H1 (cell line): ENCODE measurements around the gene ROPN1. TPM values are rescaled to one million over a fixed set of nuclear protein-coding genes. Genes with fewer than 3 reads are reported as not detected.
A peak's percentile ranks its signal among the peaks of the same experiment; 100 is the strongest.

Experiments
- CHD1 ChIP-seq: IDR thresholded peaks from 2 replicates; pipeline ENCODE4 v1.6.1; 2012; ENCODE audit warnings: low read depth, low read length, improper control_type of control experiment
- CTBP2 ChIP-seq: IDR thresholded peaks from 2 replicates; pipeline ENCODE4 v1.7.0; 2011; ENCODE audit warnings: borderline replicate concordance, mild to moderate bottlenecking, moderate library complexity, mixed read lengths, low read length; ENCODE audit not compliant: insufficient read depth, insufficient read length
- EP300 ChIP-seq, 2 experiments: IDR thresholded peaks; 1 replicate in 1 of 2; 2 replicates in 1 of 2; pipeline ENCODE4 v1.6.1; 2011 to 2012; ENCODE audit warnings: low read depth in 2 of 2, low read length in 2 of 2, mild to moderate bottlenecking in 2 of 2, borderline replicate concordance in 1 of 2, inconsistent platforms in 1 of 2, moderate library complexity in 1 of 2
- GTF2F1 ChIP-seq: IDR thresholded peaks from 2 replicates; pipeline ENCODE4 v1.6.1; 2012; ENCODE audit warnings: low read depth, low read length, improper control_type of control experiment, borderline replicate concordance
- HDAC6 ChIP-seq: IDR thresholded peaks from one replicate; pipeline ENCODE4 v1.7.1; 2012; ENCODE audit warnings: low read depth, mild to moderate bottlenecking, inconsistent platforms, low read length, moderate library complexity
- JUN ChIP-seq: IDR thresholded peaks from 2 replicates; pipeline ENCODE4 v1.6.1; 2011; ENCODE audit warnings: low read depth, mild to moderate bottlenecking, improper control_type of control experiment, low read length
- JUND ChIP-seq: IDR thresholded peaks from 2 replicates; pipeline ENCODE4 v1.6.1; 2011; ENCODE audit warnings: mild to moderate bottlenecking, improper control_type of control experiment, low read length
- KDM4A ChIP-seq: IDR thresholded peaks from one replicate; pipeline ENCODE4 v1.7.1; 2012; ENCODE audit warnings: low read depth, mild to moderate bottlenecking, moderate library complexity, low read length, inconsistent platforms; ENCODE audit not compliant: severe bottlenecking
- MAFK ChIP-seq: IDR thresholded peaks from 2 replicates; pipeline ENCODE4 v1.6.1; 2012; ENCODE audit warnings: low read depth, mild to moderate bottlenecking, improper control_type of control experiment, low read length
- NRF1 ChIP-seq: IDR thresholded peaks from 2 replicates; pipeline ENCODE4 v1.6.1; 2011; ENCODE audit warnings: mild to moderate bottlenecking, low read depth, low read length, improper control_type of control experiment
- POU5F1 ChIP-seq: IDR thresholded peaks from 2 replicates; pipeline ENCODE4 v1.6.1; 2011; ENCODE audit warnings: low read depth, mild to moderate bottlenecking, low read length, moderate library complexity
- RNF2 ChIP-seq: fragments of 200-900, 300-1000 bp; sonication (generic); IDR thresholded peaks from 2 replicates; pipeline ENCODE4 v1.7.1; 2016; ENCODE audit warnings: borderline replicate concordance, low read depth, mild to moderate bottlenecking, antibody characterized with exemption, low read length; ENCODE audit not compliant: poor library complexity, severe bottlenecking; ENCODE audit errors: missing control alignments
- SP1 ChIP-seq: IDR thresholded peaks from 2 replicates; pipeline ENCODE4 v1.6.1; 2011; ENCODE audit warnings: low read depth, low read length
- SUZ12 ChIP-seq: fragments of 200-600 bp; sonication (generic); IDR thresholded peaks from 2 replicates; pipeline ENCODE4 v1.6.1; 2012; ENCODE audit warnings: mild to moderate bottlenecking, inconsistent platforms, low read length, moderate library complexity, mixed read lengths
- TAF7 ChIP-seq: optimal IDR thresholded peaks from 2 replicates; pipeline ENCODE3; 2011; ENCODE audit warnings: low read depth, mild to moderate bottlenecking, inconsistent platforms, low read length, moderate library complexity, borderline replicate concordance
- polyA plus RNA-seq, 7 experiments: library from polyadenylated mRNA; depleted of rRNA in 3 of 7; stranded (reverse) in 5 of 7; unstranded in 2 of 7; fragments of >200 nt in 5 of 7; fragments of 200-250 nt in 2 of 7; gene quantifications; 1 replicate in 5 of 7; 2 replicates in 1 of 7; 4 replicates in 1 of 7; pipeline versions ENCODE4 v1.2.1 to v1.2.3, GENCODE V29; 2011 to 2013; ENCODE audit warnings: missing spikeins in 2 of 7, mixed read lengths in 2 of 7
- total RNA-seq: library from RNA; stranded (reverse); fragmentation: NEBNext Ultra II Directional; extraction: Animal tissue kit (Norgen Biotek cat#: 25700); gene quantifications from 2 replicates; pipeline ENCODE4 v1.2.1, GENCODE V29; 2021
- TF ChIP-seq, protein P1 (sequence below): IDR thresholded peaks from 2 replicates; pipeline ENCODE4 v1.6.1; 2011; ENCODE audit warnings: low read depth, mild to moderate bottlenecking, low read length; ENCODE audit not compliant: insufficient read depth

Gene ROPN1
- total and polyA plus RNA-seq, 2 of the 8 experiments (the other 6 are each of a cell fraction or from before 2014, with no cell fraction given) = 0.03 TPM; not detected in 1

DNA sequence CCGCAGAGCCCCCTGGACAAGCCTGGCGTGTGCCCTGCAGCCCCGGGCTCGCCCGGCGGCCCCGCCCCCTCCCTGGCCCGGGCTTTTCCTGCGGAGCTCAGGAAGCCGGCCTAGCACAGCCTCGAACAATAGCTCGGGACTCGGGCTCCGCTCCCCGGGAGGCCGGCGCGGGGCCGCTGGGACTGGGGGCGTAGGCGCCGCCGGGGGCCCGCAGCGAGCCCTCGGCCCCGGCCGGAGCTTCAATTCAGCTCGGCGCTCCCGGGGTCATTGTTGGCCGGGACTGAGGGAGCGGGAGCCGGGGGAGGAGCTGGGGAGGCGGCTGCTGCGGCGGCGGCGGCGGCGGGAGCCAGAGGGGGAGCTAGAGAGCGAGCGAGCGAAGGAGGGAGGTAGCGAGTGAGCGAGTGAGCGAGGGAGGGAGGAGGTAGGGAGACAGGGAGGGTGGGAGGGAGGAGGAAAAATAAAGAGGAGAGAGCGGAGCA lies 41.0 kb upstream of the ROPN1 start (continued):
- TF ChIP-seq EP300 (IDR thresholded peaks at IDR 0.05; ENCODE audit: borderline replicate concordance in 1 of 2, low read depth in 2 of 2, low read length in 2 of 2) (peak in 1 of 2 experiments; percentile 86; a peak in 1 of 3 replicates), TAF7 (peak; percentile 40), JUN (no peak), KDM4A (peak; percentile 62), CHD1 (no peak), CTBP2 (no peak), SP1 (no peak), SUZ12 (no peak), MAFK (no peak), HDAC6 (no peak), RNF2 (no peak), POU5F1 (no peak), NRF1 (no peak), GTF2F1 (no peak), JUND (no peak)
- TF ChIP-seq, protein P1, sequence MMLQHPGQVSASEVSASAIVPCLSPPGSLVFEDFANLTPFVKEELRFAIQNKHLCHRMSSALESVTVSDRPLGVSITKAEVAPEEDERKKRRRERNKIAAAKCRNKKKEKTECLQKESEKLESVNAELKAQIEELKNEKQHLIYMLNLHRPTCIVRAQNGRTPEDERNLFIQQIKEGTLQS = no peak
